Panc1 (cell line): ENCODE results near the gene HOXB5. TPM values are rescaled to one million over a fixed set of nuclear protein-coding genes. Genes with fewer than 3 reads are reported as not detected.
A peak's percentile ranks its signal among the peaks of the same experiment; 100 is the strongest.

ENCODE experiments used
- ATAC-seq: fragments of 200-7000 bp; cut with Tn5 transposase; 2 replicates; pipeline ENCODE4 v1.9.1; 2020; ENCODE audit warnings: mild to moderate bottlenecking, moderate library complexity
- BruUV-seq: library from RNA; stranded (reverse); fragments of 400-500 nt; replicated peaks from 2 replicates; lab custom pipeline; 2021; lab: Mats Ljungman, UMichigan
- CTCF ChIA-PET: fragments of 300-600 bp; sonication (Branson Sonifier 250); formaldehyde crosslinking; loops from one replicate; lab custom pipeline; 2022; ENCODE audit warnings: antibody characterized with exemption; lab: Charles Lee
- POLR2A ChIA-PET: fragments of 300-600 bp; sonication (Branson Sonifier 250); formaldehyde crosslinking; loops from one replicate; lab custom pipeline; 2022; ENCODE audit warnings: antibody characterized with exemption; lab: Charles Lee
- DNase-seq: peaks from one replicate; pipeline ENCODE4 v3.0.0-alpha.2; 2010; ENCODE audit warnings: low read depth, low spot score
- H3K27ac ChIP-seq: 2 replicates; pipeline ENCODE4 v1.5.1; 2011; ENCODE audit warnings: mild to moderate bottlenecking, low read length, inconsistent platforms
- H3K27me3 ChIP-seq: fragments of 200-500 bp; sonication (Bioruptor generic); 2 replicates; pipeline ENCODE4 v1.6.0; 2014; ENCODE audit warnings: low read length, inconsistent platforms; ENCODE audit not compliant: control insufficient read depth, insufficient read depth
- H3K36me3 ChIP-seq: fragments of 200-500 bp; sonication (Bioruptor generic); 2 replicates; pipeline ENCODE4 v1.5.1; 2014; ENCODE audit warnings: inconsistent platforms, mild to moderate bottlenecking, low read length, moderate library complexity; ENCODE audit not compliant: control insufficient read depth, insufficient read depth
- H3K4me1 ChIP-seq: 2 replicates; pipeline ENCODE4 v1.5.1; 2011; ENCODE audit warnings: inconsistent platforms, mild to moderate bottlenecking, low read length, moderate library complexity; ENCODE audit not compliant: control insufficient read depth, insufficient read depth
- H3K4me3 ChIP-seq, 2 experiments: 2 replicates each; pipeline ENCODE4 v1.5.1; 2011 to 2012; ENCODE audit warnings: low read depth in 2 of 2, low read length in 2 of 2, mild to moderate bottlenecking in 2 of 2, inconsistent platforms in 1 of 2, moderate library complexity in 1 of 2
- H3K9me3 ChIP-seq: fragments of 200-500 bp; sonication (Bioruptor generic); 2 replicates; pipeline ENCODE4 v1.5.1; 2014; ENCODE audit warnings: low read depth, mild to moderate bottlenecking, inconsistent platforms, low read length, moderate library complexity; ENCODE audit not compliant: control insufficient read depth, insufficient read depth
- POLR2AphosphoS5 ChIP-seq: IDR thresholded peaks from 2 replicates; pipeline ENCODE4 v1.6.1; 2012; ENCODE audit warnings: mild to moderate bottlenecking, low read depth, low read length, moderate library complexity
- SIN3A ChIP-seq: IDR thresholded peaks from 2 replicates; pipeline ENCODE4 v1.6.1; 2012; ENCODE audit warnings: low read depth, mild to moderate bottlenecking, low read length, moderate library complexity, borderline replicate concordance; ENCODE audit not compliant: insufficient read depth
- TCF7L2 ChIP-seq: IDR thresholded peaks from 2 replicates; pipeline ENCODE4 v1.6.1; 2011; ENCODE audit warnings: mild to moderate bottlenecking, low read depth, low read length, inconsistent platforms
- in situ Hi-C: cut with HindIII; loops from 2 replicates; pipeline ENCODE4 v1.10.0; 2016; ENCODE audit warnings: low sequenced_read_pairs, low pct_unique_long_range_greater_than_20kb
- intact Hi-C: fragments of 100-400 bp; cut with micrococcal nuclease; formaldehyde crosslinking; loops from one replicate; pipeline ENCODE4 v1.10.0; 2022; ENCODE audit not compliant: unreplicated experiment
- total RNA-seq: library from RNA; stranded (reverse); gene quantifications from one replicate; pipeline ENCODE4 v1.2.1, GENCODE V29; 2021; ENCODE audit not compliant: unreplicated experiment
- TF ChIP-seq, protein P1 (sequence below): fragments of 450-650 bp; IDR thresholded peaks from 2 replicates; pipeline ENCODE4 v1.5.1; 2017; ENCODE audit warnings: mild to moderate bottlenecking
- TF ChIP-seq, protein P2 (sequence below), 2 experiments: IDR thresholded peaks; 2 replicates each; pipeline ENCODE4 v1.6.1; 2011 to 2012; ENCODE audit warnings: low read depth in 2 of 2, control low read depth in 1 of 2, low read length in 1 of 2, mild to moderate bottlenecking in 1 of 2, moderate library complexity in 1 of 2; ENCODE audit not compliant: insufficient read depth in 1 of 2

HOXB5 gene
- total RNA-seq, 1 experiment from 2014 or later, result 67.2 TPM

DNA sequence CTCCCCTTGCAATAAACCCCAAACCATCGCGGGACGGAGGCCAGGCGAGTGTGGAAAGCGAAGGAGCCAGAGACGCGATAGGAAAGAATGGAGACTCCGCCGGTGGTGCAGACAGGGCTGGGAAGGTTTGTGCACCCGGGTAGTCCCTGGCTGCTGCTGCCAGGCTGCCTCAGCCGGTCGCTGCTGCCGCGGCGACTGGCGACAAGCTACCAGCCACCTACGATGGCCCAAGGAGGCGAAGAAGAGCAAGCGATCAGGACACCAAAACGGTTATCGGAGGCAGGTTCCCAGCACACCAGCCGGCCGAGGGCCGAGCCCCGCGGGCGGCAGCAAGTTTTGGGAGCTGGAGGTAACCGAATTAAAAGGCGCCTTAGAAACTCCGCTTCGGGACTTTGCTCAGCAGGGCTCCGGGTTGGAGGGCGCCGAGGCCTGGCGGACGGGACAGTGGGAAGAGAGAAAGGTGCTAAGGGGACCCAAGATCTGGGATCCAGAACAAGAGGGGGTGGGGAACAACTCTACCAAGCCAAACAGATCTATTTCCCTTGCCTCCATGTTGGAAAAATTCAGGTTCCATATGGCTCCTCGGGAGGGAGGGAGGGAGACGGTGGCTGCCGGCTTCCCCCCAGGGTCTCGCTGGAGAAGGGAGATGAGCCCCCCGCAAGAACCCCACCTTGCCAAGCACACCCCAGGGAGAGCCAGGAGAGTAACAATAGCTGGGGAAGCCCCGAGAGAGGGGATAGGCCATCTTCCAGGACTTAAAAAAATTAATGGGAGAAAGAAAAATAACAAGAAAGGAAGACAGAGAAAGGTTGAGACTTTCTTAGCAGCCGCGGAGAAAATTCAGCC lies 38.9 kb downstream of the HOXB5 start:
- DNase-seq (no peak), ATAC-seq (peak; percentile 13)
- Histone ChIP-seq H3K4me3 (peak overlapping the region; percentile 52 to 61), H3K9me3 (no peaks in the 10 kb centered on the region), H3K4me1 (peaks cover 80% of the 10 kb centered on the region), H3K36me3 (peaks cover 16% of the 10 kb centered on the region), H3K27ac (peak overlapping the region; percentile 99), H3K27me3 (no peaks in the 10 kb centered on the region)
- intact Hi-C loops, result loop anchor here (2.0 kb wide), 1 partner anchor 64 kb away; no protein-coding TSS in a partner anchor
- in situ Hi-C loops, result loop anchor here (5.0 kb wide), 1 partner anchor 63 kb away; the partner anchor contains the start of gene HOXB8
- CTCF ChIA-PET, result interaction anchor here (0.6 to 1.0 kb wide), 2 partner anchors 34 to 221 kb away, joined by 3 to 4 read pairs; no protein-coding TSS in a partner anchor
- BruUV-seq, result no TSS peak
- POLR2A ChIA-PET, result interaction anchor here (0.6 to 0.7 kb wide), 2 partner anchors 12 to 219 kb away, joined by 3 read pairs; no protein-coding TSS in a partner anchor
- TF ChIP-seq SIN3A (peak; percentile 58; the same call in 1 of the 2 replicates), POLR2AphosphoS5 (peak; percentile 15; the same call in 1 of the 2 replicates)
- TF ChIP-seq, protein P1, sequence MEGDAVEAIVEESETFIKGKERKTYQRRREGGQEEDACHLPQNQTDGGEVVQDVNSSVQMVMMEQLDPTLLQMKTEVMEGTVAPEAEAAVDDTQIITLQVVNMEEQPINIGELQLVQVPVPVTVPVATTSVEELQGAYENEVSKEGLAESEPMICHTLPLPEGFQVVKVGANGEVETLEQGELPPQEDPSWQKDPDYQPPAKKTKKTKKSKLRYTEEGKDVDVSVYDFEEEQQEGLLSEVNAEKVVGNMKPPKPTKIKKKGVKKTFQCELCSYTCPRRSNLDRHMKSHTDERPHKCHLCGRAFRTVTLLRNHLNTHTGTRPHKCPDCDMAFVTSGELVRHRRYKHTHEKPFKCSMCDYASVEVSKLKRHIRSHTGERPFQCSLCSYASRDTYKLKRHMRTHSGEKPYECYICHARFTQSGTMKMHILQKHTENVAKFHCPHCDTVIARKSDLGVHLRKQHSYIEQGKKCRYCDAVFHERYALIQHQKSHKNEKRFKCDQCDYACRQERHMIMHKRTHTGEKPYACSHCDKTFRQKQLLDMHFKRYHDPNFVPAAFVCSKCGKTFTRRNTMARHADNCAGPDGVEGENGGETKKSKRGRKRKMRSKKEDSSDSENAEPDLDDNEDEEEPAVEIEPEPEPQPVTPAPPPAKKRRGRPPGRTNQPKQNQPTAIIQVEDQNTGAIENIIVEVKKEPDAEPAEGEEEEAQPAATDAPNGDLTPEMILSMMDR, result no peak
- TF ChIP-seq, protein P2, sequence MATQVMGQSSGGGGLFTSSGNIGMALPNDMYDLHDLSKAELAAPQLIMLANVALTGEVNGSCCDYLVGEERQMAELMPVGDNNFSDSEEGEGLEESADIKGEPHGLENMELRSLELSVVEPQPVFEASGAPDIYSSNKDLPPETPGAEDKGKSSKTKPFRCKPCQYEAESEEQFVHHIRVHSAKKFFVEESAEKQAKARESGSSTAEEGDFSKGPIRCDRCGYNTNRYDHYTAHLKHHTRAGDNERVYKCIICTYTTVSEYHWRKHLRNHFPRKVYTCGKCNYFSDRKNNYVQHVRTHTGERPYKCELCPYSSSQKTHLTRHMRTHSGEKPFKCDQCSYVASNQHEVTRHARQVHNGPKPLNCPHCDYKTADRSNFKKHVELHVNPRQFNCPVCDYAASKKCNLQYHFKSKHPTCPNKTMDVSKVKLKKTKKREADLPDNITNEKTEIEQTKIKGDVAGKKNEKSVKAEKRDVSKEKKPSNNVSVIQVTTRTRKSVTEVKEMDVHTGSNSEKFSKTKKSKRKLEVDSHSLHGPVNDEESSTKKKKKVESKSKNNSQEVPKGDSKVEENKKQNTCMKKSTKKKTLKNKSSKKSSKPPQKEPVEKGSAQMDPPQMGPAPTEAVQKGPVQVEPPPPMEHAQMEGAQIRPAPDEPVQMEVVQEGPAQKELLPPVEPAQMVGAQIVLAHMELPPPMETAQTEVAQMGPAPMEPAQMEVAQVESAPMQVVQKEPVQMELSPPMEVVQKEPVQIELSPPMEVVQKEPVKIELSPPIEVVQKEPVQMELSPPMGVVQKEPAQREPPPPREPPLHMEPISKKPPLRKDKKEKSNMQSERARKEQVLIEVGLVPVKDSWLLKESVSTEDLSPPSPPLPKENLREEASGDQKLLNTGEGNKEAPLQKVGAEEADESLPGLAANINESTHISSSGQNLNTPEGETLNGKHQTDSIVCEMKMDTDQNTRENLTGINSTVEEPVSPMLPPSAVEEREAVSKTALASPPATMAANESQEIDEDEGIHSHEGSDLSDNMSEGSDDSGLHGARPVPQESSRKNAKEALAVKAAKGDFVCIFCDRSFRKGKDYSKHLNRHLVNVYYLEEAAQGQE (IDR thresholded peaks at IDR 0.05; ENCODE audit: insufficient read depth in 1 of 2, low read depth in 2 of 2, low read length in 1 of 2), result 0 out of 4 replicates have a peak, but pooled peaks of 1 of the 2 experiments have one; percentile 43

DNA sequence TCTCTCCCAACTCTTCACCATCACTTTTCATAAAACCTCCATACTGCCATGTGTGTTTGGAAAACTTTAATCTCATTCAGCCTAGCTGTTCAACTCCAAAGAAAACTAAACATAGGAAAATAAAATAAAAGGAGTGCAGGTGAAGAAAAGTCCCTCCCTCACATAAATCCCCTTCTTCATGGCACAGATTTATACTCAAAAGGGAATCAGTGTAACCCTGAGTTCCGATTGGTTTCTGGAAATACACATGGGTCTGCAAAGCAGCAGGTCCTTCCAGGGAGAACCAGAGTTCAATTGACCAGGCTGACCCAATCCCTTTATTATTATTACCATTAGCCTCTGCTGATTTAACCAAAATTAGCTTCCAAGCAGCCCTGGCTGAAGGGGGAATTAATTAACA lies 39.8 kb downstream of the HOXB5 start:
- in situ Hi-C loops, result no loop called here
- H3K27me3 ChIP-seq, result no peaks in the 10 kb centered on the region
- H3K36me3 ChIP-seq, result peaks cover 24% of the 10 kb centered on the region
- ChIA-PET CTCF (no interaction called here), POLR2A (no interaction called here)
- intact Hi-C loops, result loop anchor here (2.0 kb wide), 1 partner anchor 65 kb away; no protein-coding TSS in a partner anchor
- TF ChIP-seq TCF7L2 (no peak), POLR2AphosphoS5 (no peak), SIN3A (no peak)
- TF ChIP-seq, protein P1, result no peak
- TF ChIP-seq, protein P2 (IDR thresholded peaks at IDR 0.05; ENCODE audit: insufficient read depth in 1 of 2, low read depth in 2 of 2, low read length in 1 of 2), result no peak
- ATAC-seq (no peak), DNase-seq (no peak)
- BruUV-seq, result no TSS peak
- peak overlapping the region; percentile 52 to 61 for H3K4me3 ChIP-seq
- no peaks in the 10 kb centered on the region for H3K9me3 ChIP-seq
- H3K4me1 ChIP-seq, result peaks cover 80% of the 10 kb centered on the region
- peak overlapping the region; percentile 99 for H3K27ac ChIP-seq
